Measurements from ENCODE around the gene KL.

GRCh38 chr13:33026489-33027152, 10.4 kb downstream of the KL start:
- TF ChIP-seq, protein P1, sequence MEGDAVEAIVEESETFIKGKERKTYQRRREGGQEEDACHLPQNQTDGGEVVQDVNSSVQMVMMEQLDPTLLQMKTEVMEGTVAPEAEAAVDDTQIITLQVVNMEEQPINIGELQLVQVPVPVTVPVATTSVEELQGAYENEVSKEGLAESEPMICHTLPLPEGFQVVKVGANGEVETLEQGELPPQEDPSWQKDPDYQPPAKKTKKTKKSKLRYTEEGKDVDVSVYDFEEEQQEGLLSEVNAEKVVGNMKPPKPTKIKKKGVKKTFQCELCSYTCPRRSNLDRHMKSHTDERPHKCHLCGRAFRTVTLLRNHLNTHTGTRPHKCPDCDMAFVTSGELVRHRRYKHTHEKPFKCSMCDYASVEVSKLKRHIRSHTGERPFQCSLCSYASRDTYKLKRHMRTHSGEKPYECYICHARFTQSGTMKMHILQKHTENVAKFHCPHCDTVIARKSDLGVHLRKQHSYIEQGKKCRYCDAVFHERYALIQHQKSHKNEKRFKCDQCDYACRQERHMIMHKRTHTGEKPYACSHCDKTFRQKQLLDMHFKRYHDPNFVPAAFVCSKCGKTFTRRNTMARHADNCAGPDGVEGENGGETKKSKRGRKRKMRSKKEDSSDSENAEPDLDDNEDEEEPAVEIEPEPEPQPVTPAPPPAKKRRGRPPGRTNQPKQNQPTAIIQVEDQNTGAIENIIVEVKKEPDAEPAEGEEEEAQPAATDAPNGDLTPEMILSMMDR (IDR thresholded peaks at IDR 0.05) = no peak
- no peak for TF ChIP-seq POLR2A (IDR thresholded peaks at IDR 0.05)
